Heart left ventricle (tissue), 13 donors: Measurements from ENCODE around the gene IL15.

Source experiments
- POLR2A ChIP-seq, 2 donors: fragments of 450-650 bp; IDR thresholded peaks; one replicate each; pipeline ENCODE4 v1.6.1; 2017; ENCODE audit warnings: antibody characterized with exemption in 2 of 2, mild to moderate bottlenecking in 2 of 2, moderate library complexity in 2 of 2
- TF ChIP-seq, protein P1 (sequence below), 12 donors: fragments of 200-600 bp; sonication (generic) in 4 of 12; IDR thresholded peaks; one replicate each; pipeline versions ENCODE4 v1.5.0 to v1.8.0; 2018 to 2022; ENCODE audit warnings: antibody characterized with exemption in 12 of 12, mild to moderate bottlenecking in 5 of 12
- donor health status: ischemic (EF 13 %, LVEDD 7.1; RV severe dilation, severe dysfunction).
- donor health status: DM: no; HTN: yes; CAD: no.
- donor health status: DM: no; HTN: no; CAD: no.
- donor health status: ischemic (EF 25% LVEDD 6.9; RV normal size, moderate dysfunction).
- donor health status: ischemic (EF 25% LVEDD 5.7; RV mildly dilated, moderate dysfunction).
- donor health status: ischemic (EF 35%, LVEDD 5.7; RV mildly dilated, moderate dysfunction).
- donor health status: nonischemic (EF 11% LVEDD 7.7; RV severe dilation, severe dysfunction).
- donor health status: DM: yes; HTN: yes; CAD: no.
- donor health status: PGD.
- donor health status: ischemic (EF 29% LVEDD 5.4; RV normal size, mild dysfunction).
- donor health status: nonischemic (EF 23%, LVEDD 6.1; RV moderate dilation, normal function).

GRCh38 chr4:141772838-141773237 is 136.5 kb downstream of the IL15 start:
- TF ChIP-seq, protein P1, sequence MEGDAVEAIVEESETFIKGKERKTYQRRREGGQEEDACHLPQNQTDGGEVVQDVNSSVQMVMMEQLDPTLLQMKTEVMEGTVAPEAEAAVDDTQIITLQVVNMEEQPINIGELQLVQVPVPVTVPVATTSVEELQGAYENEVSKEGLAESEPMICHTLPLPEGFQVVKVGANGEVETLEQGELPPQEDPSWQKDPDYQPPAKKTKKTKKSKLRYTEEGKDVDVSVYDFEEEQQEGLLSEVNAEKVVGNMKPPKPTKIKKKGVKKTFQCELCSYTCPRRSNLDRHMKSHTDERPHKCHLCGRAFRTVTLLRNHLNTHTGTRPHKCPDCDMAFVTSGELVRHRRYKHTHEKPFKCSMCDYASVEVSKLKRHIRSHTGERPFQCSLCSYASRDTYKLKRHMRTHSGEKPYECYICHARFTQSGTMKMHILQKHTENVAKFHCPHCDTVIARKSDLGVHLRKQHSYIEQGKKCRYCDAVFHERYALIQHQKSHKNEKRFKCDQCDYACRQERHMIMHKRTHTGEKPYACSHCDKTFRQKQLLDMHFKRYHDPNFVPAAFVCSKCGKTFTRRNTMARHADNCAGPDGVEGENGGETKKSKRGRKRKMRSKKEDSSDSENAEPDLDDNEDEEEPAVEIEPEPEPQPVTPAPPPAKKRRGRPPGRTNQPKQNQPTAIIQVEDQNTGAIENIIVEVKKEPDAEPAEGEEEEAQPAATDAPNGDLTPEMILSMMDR (IDR thresholded peaks at IDR 0.05): no peak
- no peak for TF ChIP-seq POLR2A (IDR thresholded peaks at IDR 0.05)
